NK-92 (cell line): ENCODE data around the gene PDCD2L.
"Not testable (repeated sequence)": the region's sequence is repeated elsewhere in the genome, so short reads cannot be mapped to it uniquely, and the experiment has no call there.

Source experiments
- DNase-seq: peaks from one replicate; lab custom pipeline; 2025; ENCODE audit not compliant: unreplicated experiment; lab: John Stamatoyannopoulos, UW

Gene PDCD2L

GRCh38 chr19:34373601-34374288, 30.5 kb upstream of the PDCD2L start:
- DNase-seq = no peak

GRCh38 chr19:34375598-34375997, 28.6 kb upstream of the PDCD2L start:
- DNase-seq = no peak

- DNase-seq = no peak
Observed at GRCh38 chr19:34380639-34381241, 23.5 kb upstream of the PDCD2L start.

GRCh38 chr19:34381399-34382251, 22.6 kb upstream of the PDCD2L start:
- no peak for DNase-seq

GRCh38 chr19:34382471-34382870, 21.7 kb upstream of the PDCD2L start:
- DNase-seq = no peak

GRCh38 chr19:34383599-34383998, 20.6 kb upstream of the PDCD2L start:
- no peak for DNase-seq

- no peak for DNase-seq
Observed at GRCh38 chr19:34386645-34387445, 17.4 kb upstream of the PDCD2L start.

GRCh38 chr19:34387446-34387810, 16.8 kb upstream of the PDCD2L start:
- DNase-seq = no peak

- not testable (repeated sequence) for DNase-seq
Observed at GRCh38 chr19:34388745-34389144, 15.5 kb upstream of the PDCD2L start.

- no peak for DNase-seq
Observed at GRCh38 chr19:34391813-34392212, 12.4 kb upstream of the PDCD2L start.

GRCh38 chr19:34393031-34393430, 11.2 kb upstream of the PDCD2L start:
- DNase-seq = no peak

GRCh38 chr19:34393629-34394028, 10.6 kb upstream of the PDCD2L start:
- DNase-seq = no peak

GRCh38 chr19:34397853-34398252, 6.3 kb upstream of the PDCD2L start:
- DNase-seq = no peak

GRCh38 chr19:34399886-34400285, 4.3 kb upstream of the PDCD2L start:
- DNase-seq = no peak

- DNase-seq = not testable (repeated sequence)
Observed at GRCh38 chr19:34400844-34401243, 3.4 kb upstream of the PDCD2L start.

GRCh38 chr19:34402074-34402600, 2.1 kb upstream of the PDCD2L start:
- DNase-seq = no peak

GRCh38 chr19:34403784-34404108, 453 bp upstream of the PDCD2L start:
- no peak for DNase-seq

- no peak for DNase-seq
Observed at GRCh38 chr19:34405892-34406660, 1.9 kb downstream of the PDCD2L start.

- DNase-seq = no peak
Observed at GRCh38 chr19:34408411-34408810, 4.2 kb downstream of the PDCD2L start.
